Activated CD4-positive, alpha-beta T cell treated with anti-CD3 and anti-CD28 coated beads, Interleukin-2, Interleukin-6, amounts not matched to agents 100 ng/mL and 50 ng/mL, durations not matched to agents 16 hours and 8 hours (primary cell): ENCODE data around the gene OLFM1.

Experiments used
- DNase-seq: peaks from one replicate; pipeline ENCODE4 v3.0.0-alpha.2; 2020

OLFM1 gene

GRCh38 chr9:135091545-135091944 lies 4.1 kb downstream of the OLFM1 start:
- no peak for DNase-seq

GRCh38 chr9:135093111-135093510 lies 5.6 kb downstream of the OLFM1 start:
- DNase-seq = no peak

- DNase-seq = no peak
Measured at GRCh38 chr9:135093911-135094584, 6.6 kb downstream of the OLFM1 start.

GRCh38 chr9:135095470-135096407 lies 8.3 kb downstream of the OLFM1 start:
- no peak for DNase-seq

GRCh38 chr9:135096408-135096895 lies 9.0 kb downstream of the OLFM1 start:
- DNase-seq = no peak

- DNase-seq = no peak
Measured at GRCh38 chr9:135098400-135099105, 11.1 kb downstream of the OLFM1 start.

GRCh38 chr9:135099574-135099973 lies 12.1 kb downstream of the OLFM1 start:
- no peak for DNase-seq

GRCh38 chr9:135100241-135100681 lies 12.8 kb downstream of the OLFM1 start:
- DNase-seq = no peak

- no peak for DNase-seq
Measured at GRCh38 chr9:135100725-135101410, 13.4 kb downstream of the OLFM1 start.

GRCh38 chr9:135101486-135101885 lies 14.0 kb downstream of the OLFM1 start:
- DNase-seq = no peak

- DNase-seq = no peak
Measured at GRCh38 chr9:135101926-135102325, 14.5 kb downstream of the OLFM1 start.

GRCh38 chr9:135102331-135102730 lies 14.9 kb downstream of the OLFM1 start:
- no peak for DNase-seq

GRCh38 chr9:135103001-135103446 lies 15.6 kb downstream of the OLFM1 start:
- no peak for DNase-seq

- DNase-seq = no peak
Measured at GRCh38 chr9:135103931-135104639, 16.6 kb downstream of the OLFM1 start.

GRCh38 chr9:135104761-135105160 lies 17.3 kb downstream of the OLFM1 start:
- no peak for DNase-seq

- no peak for DNase-seq
Measured at GRCh38 chr9:135105211-135105745, 17.8 kb downstream of the OLFM1 start.

GRCh38 chr9:135105938-135106491 lies 18.5 kb downstream of the OLFM1 start:
- DNase-seq = no peak

GRCh38 chr9:135106551-135107270 lies 19.2 kb downstream of the OLFM1 start:
- DNase-seq = no peak

- no peak for DNase-seq
Measured at GRCh38 chr9:135107581-135108235, 20.2 kb downstream of the OLFM1 start.
